ENCODE results near the gene HEXA.
A peak's percentile ranks its signal among the peaks of the same experiment; 100 is the strongest.
"Not testable (repeated sequence)": the region's sequence is repeated elsewhere in the genome, so short reads cannot be mapped to it uniquely, and the experiment has no call there.

The HEXA gene

DNA sequence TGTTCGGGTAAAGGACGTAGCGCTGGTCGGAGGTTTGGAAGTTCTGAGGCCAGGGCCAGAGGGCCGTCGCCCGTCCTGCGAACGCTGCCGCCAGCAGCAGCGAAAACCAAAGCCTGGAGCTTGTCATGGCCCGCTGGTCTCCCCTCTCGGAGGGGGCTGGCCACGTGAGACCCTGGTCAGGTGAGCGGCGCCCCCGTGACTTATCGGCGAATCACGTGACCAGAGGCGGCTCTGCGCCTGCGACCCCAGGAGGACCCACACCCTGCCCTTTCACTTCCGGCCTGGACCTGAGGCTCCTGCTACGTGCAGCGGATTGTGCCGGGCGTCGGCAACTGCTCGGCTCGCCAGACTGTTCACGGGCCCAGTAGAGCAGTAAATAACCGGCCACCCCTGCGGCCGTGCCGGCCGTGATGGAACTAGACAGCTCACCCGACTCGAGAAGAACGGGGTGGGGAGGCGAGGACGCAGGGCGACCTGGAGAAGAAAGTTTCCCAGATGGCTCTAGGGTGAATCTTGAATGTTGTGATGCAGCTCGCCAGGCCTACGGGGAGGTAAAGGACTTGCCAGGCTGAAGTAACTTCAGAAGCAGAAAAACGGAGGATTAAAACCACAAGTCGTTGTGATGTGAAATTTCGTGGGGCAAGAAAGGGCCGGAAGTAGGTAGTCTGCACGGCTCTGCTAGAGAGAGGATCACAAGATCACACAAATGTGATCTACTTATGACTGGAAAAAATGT, at the start of gene HEXA:
HEXA (minus strand) TSS at position 169 of the 736 bp plus-strand sequence; CDS start at position 127, 42 bp downstream.
- DNase-seq (ENCODE audit: low read depth, low spot score) = peak; percentile 98

- DNase-seq (ENCODE audit: low read depth, low spot score) = no peak
Observed at GRCh38 chr15:72423256-72423655, 47.4 kb upstream of the HEXA start.

- no peak for DNase-seq (ENCODE audit: low read depth, low spot score)
Observed at GRCh38 chr15:72421484-72421883, 45.7 kb upstream of the HEXA start.

DNA sequence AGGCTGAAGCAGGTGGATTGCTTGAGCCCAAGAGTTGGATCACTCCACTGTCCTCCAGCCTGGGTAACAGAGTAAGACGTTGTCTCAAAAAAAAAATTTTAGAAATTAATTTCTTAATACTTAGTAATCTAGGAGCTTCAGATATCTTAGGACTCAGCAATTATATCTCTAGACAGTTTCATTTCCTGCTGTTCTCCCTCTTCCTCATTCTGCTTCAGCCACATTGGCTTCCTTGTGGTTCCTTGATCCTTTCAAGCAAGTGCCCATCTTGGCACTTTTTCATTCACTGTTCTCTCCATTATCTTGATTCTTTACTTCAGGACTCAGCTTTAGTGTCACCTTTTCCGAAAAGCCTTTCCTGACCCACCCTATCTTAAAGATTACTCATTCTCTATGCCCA, 44.8 kb upstream of the HEXA start:
- DNase-seq (ENCODE audit: low read depth, low spot score) = no peak

DNA sequence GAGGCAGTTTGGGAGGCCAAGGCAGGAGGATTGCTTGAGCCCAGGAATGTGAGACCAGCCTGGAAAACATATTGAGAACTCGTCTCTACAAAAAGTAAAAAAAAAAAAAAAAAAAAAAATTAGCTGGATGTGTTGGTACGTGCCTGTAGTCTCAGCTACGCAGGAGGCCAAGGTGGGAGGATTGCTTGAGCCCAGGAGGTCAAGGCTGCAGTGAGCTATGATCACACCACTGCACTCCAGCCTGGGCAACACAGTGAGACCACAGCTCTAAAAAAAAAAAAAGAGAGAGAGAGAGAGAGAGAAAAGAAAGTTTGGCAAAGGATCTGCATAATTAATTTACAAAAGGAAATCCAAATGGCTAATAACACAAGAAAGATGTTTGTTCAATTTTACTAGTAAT, 44.0 kb upstream of the HEXA start:
- DNase-seq (ENCODE audit: low read depth, low spot score) = not testable (repeated sequence)

- DNase-seq (ENCODE audit: low read depth, low spot score) = no peak
Observed at GRCh38 chr15:72415304-72415703, 39.5 kb upstream of the HEXA start.

GRCh38 chr15:72413337-72413736, 37.5 kb upstream of the HEXA start:
- DNase-seq (ENCODE audit: low read depth, low spot score) = not testable (repeated sequence)

DNA sequence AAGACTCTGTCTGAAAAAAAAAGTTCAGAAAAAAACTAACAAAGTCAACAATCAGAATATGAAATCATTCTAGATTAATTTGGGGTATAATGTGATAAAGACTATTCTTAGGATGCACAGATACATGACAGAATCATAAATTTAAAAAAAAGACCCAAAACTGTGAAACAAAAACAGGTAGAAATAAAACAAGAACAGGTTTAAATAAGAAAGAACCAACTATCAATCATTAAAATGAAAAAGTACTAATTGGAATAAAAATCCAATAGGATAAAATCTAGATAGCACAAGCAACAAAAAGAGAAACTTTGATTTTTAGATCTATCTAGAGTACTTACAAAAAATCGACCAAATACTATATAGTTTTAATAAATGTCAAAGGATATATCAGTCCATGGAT, 35.7 kb upstream of the HEXA start:
- no peak for DNase-seq (ENCODE audit: low read depth, low spot score)

GRCh38 chr15:72411111-72411510, 35.3 kb upstream of the HEXA start:
- DNase-seq (ENCODE audit: low read depth, low spot score) = no peak

DNA sequence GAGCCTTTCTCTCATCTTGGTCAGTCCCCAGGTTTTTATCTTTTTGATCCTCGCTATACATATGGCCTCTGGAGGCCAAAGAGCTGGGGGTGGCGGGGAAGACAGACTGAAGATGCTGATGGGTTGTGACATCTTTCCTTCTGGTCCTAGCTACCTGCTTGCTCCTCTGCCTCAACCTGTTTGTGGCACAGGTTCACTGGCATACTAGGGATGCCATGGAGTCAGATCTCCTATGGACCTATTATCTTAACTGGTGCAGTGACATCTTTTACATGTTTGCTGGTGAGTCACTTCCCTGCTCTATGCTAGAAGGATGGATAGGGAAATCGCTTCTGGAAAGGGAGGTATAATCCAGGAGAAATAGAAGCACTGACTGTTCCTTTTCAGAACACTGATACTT, 31.1 kb upstream of the HEXA start:
- no peak for DNase-seq (ENCODE audit: low read depth, low spot score)

DNA sequence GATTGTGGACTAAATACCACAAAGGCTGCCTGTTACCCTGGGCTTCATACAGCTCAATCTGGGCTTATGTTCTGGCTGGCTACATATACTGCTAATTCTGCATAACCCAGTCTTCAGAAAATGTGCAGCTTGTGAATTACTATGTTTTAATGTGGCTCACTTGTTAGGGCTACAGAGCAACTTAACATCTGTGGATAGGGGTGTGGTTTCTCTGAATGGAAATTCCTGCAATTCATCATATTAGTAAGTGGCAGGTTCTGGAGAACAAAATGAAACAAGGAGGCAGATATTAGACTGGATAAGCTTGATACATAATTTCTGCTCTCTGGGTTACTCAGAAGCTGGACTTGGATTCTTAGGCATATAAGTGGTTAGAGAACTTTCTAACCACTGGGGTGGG, 29.0 kb upstream of the HEXA start:
- DNase-seq (ENCODE audit: low read depth, low spot score) = no peak

DNA sequence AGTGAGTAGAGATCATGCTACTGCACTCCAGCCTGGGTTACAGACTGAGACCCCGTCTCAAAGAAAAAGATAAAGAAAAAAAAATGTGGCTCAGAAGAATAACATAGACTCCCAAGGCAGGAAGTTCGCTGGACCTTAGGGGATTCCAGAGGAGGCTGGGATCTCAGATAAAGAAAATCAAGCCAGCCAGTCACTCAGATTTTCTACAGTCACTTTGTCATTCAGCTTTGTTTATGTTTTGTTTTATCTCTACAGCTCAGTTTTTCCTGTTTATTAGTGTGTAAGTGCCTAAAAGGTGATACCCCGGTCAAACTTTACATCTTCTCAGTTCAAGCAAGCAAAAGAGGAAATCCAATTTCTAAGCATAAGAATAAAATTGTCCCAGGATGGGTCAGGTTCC, 28.5 kb upstream of the HEXA start:
- no peak for DNase-seq (ENCODE audit: low read depth, low spot score)

GRCh38 chr15:72402726-72403125, 26.9 kb upstream of the HEXA start:
- no peak for DNase-seq (ENCODE audit: low read depth, low spot score)

DNA sequence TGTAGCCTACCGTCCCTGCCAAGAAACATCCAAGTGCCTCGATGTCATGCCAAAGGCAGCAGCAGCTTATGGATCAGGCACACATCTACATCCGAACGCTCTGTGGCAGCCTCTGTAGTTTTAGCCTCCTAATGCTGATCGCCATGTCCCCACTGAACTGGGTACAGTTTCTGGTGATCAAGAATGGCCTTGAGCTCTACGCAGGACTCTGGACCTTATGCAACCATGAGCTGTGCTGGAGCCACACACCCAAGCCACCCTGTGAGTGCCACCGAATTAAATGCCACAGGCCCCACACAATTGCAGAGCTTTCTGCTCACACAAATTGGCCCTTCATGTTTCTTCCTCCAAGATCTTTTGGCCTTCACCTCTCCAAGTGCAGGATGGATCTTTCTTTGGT, 22.8 kb upstream of the HEXA start:
- DNase-seq (ENCODE audit: low read depth, low spot score) = no peak

DNA sequence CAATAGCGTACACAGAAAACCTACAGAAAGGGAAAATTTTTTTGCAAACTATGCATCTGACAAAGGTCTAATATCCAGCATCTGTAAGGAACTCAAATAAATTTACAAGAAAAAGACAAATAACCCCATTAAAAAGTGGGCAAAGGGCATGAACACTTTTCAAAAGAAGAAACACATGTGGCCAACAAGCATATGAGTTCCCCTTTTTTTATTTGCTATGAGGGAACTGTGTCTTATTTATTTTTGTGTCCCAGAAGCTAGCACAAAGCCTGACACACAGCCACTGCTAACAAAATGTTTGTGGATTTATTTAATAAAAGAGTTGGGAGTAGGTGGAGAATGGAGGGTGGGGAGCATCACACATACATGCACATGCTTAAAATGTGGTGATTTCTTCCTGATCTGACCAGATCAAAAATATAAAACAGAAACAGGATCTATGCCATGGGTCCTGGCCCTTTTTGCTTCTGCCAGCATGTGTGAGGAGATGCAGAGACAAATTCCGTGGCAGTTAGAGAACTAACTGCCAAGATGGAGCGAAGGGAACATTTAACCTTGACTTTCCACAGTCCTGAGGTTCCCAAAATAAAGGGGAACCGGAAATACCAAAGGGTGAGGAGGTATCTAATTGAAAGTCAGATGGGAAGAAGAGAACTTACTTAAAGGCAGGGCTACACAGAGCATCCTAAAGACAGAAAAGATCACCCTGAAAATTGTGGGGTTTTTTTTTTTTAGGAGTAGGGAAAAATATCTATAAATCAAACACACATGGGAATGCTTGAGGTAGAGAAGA, 22.2 kb upstream of the HEXA start, which contains the start of gene TMEM202:
TMEM202 (plus strand) TSS at position 510 of the 793 bp plus-strand sequence; CDS start at position 532, 22 bp downstream.
- DNase-seq (ENCODE audit: low read depth, low spot score) = no peak

DNA sequence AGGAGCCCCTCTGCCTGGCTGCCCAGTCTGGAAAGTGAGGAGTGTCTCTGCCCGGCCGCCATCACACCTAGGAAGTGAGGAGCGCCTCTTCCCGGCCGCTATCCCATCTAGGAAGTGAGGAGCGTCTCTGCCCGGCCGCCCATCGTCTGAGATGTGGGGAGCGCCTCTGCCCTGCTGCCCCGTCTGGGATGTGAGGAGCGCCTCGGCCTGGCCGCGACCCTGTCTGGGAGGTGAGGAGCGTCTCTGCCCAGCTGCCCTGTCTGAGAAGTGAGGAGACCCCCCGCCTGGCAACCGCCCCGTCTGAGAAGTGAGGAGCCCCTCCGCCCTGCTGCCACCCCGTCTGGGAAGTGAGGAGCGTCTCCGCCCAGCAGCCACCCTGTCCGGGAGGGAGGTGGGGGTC, 20.5 kb upstream of the HEXA start:
- DNase-seq (ENCODE audit: low read depth, low spot score) = not testable (repeated sequence)

DNA sequence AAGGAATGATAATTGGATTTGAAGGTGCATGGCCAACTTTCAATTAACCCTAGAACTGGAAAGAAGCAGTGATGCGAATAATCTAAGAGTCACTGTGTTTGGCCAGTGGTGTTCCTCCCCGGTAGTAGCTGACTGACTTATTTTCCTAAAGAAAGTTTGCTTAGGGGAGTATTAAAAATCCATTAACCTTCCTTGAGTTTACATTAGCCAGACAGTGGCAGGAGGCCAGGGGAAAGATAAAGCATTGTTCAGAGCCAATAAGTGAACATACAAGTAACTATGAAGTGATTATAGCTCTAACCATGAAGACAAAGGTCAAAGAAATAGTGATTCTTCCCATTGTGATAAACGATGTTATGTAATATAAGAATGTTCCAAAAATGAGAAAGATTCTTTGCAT, 13.4 kb upstream of the HEXA start:
- no peak for DNase-seq (ENCODE audit: low read depth, low spot score)

- no peak for DNase-seq (ENCODE audit: low read depth, low spot score)
Observed at GRCh38 chr15:72387741-72388140, 11.9 kb upstream of the HEXA start.

GRCh38 chr15:72382146-72382545, 6.3 kb upstream of the HEXA start:
- no peak for DNase-seq (ENCODE audit: low read depth, low spot score)

GRCh38 chr15:72380743-72381142, 4.9 kb upstream of the HEXA start:
- DNase-seq (ENCODE audit: low read depth, low spot score) = no peak

DNA sequence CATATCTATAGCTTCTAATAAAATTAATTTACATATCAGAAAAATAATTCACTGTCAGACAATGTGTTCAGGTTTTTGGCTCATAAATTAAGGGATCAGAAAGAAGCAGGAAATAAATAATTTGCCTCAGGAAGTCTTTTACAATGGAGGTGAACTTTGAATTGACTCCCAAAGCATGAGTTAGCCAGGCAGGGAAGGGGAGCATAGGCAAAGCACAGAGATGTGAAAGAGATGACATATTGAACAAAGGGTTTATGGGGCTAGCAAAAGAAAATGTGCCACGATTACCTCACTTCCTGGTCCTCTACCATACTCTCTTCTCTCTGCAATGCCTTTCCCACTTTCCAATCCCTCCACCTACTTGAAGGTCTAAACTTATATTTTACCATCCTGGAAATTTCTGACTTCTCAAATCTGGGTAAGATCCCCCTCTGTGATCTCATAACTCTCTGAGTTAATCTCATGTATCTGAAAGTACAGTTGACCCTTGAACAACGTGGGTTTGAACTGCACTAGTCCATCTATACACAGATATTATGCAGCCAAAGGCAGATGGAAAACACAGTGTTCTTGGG, 4.1 kb upstream of the HEXA start:
- DNase-seq (ENCODE audit: low read depth, low spot score) = no peak

- DNase-seq (ENCODE audit: low read depth, low spot score) = not testable (repeated sequence)
Observed at GRCh38 chr15:72379106-72379505, 3.3 kb upstream of the HEXA start.

- DNase-seq (ENCODE audit: low read depth, low spot score) = no peak
Observed at GRCh38 chr15:72377331-72377730, 1.5 kb upstream of the HEXA start.
